HK-2 (cell line): Measurements from ENCODE around the gene CXCL12.

Experiments used
- DNase-seq: peaks from one replicate; pipeline ENCODE4 v3.0.0-alpha.2; 2018; ENCODE audit not compliant: unreplicated experiment

CXCL12 gene

DNA sequence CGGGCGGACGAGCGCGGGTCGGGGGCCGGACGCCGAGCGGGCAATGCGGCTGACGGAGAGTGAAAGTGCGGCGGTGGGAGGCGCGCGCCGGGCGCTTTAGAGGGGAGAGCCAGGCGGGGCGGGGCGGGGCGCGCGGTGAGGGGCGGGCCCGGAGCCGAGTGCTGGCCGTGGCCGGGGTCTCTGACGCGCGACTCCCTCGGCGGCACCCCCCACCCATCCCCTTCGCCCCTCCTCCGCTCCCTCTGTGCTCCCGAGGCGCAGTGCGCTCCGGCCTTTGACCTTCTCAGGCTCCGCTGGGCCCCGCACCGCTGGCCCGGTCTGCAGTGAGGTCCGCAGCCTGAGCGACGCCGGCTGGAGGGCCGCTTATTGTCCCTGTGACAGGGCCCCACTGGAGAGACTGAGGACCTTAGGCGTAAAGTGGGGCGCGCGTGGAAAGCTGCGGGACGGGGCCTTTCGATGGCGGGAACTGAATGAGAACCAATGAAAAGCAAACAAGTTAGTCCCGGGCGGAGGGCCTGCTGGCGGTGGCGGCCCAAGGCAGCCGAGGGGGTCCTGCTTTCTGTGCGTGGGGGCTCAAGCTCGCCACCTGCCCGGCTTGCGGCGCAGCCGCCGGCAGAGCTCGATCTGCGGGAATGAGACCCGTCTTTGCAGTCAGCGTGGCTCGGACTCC, at the start of gene CXCL12:
Gene CXCL12, minus strand, starts transcription at position 72 of the 670 bp plus-strand sequence. CDS start 92 bp downstream, outside the sequence.
- no peak for DNase-seq

DNA sequence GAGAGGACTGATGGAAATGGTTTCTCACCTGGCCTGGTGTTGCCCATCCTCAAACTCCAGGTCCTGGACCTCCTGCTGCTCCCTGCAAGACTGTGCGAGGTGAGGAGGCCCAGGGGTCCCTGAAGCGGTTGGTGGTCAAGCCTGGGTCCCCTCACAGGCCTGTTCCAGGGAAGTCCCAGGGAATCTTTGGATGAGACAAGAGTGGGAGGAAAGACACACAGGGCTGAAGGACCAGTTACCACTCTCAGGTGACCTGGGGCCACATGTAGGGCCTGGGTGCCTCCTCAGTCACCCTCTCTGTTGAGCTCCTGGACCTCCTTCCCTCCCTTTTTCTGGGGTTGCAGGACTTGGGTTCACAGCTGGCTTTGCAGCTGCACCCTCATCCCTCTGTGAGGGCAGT, 42.6 kb upstream of the CXCL12 start:
- DNase-seq: no peak

GRCh38 chr10:44427037-44427436, 42.1 kb upstream of the CXCL12 start:
- no peak for DNase-seq

DNA sequence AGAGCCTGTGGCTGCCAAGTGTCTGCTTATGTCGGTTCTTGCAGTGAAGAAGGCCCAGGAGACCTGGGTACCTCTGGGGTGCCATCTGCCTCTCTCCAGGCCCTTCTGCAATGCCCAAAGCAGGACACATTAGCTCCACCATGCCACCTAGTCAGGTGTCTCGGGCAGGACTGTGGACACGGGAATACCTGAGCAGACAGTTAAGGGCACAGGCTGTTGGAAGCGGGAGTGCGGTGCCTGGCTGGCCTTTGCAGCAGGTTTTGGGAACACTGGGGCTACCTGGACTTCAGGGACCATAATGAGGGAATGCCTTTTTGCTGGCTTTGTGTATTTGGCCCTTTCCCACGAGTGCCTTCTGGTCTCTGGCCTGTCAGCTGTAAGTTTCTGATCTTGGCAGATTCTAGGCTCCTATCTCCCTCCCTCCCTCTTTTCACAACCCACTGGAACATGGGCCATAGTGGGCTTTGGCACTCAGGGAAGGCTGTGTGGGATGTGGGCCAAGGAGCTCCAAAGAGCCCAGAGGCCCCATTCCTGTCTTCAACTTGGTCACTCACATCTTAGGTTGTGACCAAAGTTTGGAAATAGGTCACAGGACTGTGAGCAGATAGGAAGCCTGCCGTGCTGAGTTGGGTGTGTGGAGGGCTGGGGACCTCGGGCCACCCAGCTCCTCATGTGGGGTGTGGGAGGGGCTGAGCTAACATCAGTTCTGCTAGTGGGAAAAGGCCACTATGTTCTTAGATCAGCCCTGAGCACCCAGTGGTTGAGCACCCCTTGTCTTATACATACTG, 41.5 kb upstream of the CXCL12 start:
- no peak for DNase-seq

DNA sequence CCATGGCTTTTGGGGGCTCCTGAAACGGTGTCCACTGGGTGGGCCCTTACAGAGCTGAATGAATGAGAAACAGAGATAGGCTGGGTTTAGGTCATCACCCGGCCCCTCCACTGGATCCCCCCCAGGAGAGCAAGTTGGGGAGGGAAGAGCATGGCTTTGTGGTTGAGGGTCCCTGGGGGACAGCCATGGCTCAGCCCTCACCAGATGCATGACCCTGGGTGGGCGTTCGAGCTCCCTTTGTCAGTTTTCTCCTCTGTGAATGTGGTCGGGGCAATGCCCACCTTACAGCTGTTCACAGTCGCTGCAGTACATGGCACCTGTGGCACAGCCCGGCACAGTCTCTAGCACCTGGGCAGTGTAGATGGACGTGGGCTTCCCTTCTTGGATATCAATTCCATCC, 40.6 kb upstream of the CXCL12 start:
- no peak for DNase-seq

- no peak for DNase-seq
These were observed 40.1 kb upstream of the CXCL12 start for GRCh38 chr10:44424957-44425356.

DNA sequence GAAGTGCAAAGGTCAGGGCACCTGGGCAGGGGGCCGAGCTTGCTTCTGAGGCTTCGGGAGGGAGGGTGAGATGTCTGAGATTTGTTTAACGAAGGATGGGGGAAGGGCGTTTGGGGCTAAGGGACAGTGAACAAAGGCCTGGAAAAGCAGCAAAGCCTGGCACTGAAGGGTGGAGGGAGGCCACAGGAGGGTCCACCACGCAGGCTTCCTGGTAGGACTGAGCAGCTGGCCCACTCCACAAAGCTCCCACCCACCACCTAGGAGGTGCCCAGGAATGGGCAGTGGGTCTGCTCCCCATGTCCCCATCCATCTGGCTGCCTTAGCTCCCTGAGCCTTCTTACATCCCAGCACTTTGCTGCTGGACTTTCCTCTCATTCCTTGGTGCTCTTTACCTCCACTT, 39.4 kb upstream of the CXCL12 start:
- no peak for DNase-seq

DNA sequence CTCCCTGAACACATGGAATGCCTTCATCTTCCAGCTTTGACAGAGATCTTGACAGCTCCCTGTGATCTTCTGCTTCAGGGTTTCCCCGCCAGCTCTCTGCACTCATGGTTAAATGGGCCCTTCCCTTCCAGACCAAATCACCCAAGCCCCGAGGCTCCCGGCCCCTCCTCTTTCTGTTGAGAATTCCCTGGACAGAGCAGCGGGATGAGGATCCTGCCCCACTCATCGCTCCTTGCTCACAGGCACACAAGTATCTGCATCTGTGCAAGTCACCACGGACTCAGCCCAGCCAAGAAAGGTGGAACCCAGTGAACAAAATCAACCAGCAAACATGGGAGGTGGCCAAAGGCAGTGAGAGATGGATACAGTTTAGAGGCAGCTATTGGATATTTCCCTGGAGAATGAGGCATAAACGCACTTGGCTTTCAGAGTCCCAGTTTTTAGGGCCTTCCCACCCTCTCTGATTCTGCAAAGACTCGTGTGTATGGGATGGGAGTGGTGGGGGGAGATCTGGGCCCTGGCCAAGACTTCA, 37.7 kb upstream of the CXCL12 start:
- DNase-seq: no peak

DNA sequence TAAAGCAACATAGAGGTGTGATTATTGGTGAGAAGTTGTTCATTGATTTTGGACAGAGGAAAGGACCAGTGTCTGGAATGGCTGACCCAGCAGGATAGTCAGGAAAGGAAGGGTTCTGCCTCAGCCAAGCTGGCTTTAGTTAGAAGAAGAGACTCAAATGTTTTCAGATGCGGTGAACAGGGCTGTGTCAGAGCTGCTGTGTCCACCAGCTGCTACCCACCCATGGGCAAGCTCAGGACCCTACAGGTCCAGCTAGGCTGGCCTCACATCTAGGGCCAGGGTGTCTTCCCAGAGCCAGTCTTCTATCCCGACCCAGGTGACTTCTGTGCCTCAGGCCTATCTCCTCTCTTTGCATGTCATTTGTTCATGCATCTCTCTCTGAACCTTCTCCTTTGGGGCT, 37.3 kb upstream of the CXCL12 start:
- no peak for DNase-seq

DNA sequence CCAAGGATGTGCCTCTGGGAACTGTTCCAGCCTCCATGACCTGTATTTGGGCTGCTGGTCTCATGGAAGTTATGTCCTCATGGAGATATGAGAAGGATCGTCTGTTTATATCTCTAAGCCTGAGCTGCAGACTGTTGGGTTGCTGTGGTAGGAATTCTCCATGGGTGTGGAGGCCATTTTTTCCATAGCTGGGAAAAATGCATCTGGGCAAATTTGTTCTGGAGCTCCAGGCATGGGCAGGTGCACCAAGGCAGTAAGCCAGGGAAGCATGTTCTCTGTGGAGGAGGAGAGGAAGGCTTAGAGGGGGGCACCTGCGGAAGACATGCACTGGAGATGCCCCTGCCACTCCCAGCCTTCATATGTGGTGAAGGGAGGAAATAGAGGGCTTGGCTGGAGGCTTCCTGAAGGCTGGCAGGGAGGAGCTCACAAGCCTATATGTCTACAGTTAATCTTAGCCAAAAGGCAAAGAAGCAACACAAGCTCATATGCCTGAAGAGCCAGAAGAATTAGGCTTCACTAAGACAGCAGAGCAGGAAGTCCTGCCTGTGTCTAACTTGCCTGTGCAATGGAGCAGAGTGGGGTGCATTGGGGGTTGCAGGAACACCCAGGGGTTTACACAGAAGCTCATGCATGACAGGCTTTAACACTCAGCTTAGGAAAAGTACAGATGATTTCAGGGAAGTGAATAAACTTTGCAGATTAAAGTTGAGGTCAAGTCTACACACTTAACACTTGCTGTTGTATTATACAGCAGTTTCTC, 35.1 kb upstream of the CXCL12 start:
- DNase-seq: no peak

GRCh38 chr10:44418637-44419036, 33.7 kb upstream of the CXCL12 start:
- no peak for DNase-seq

- DNase-seq: no peak
These were observed 32.9 kb upstream of the CXCL12 start for GRCh38 chr10:44417761-44418160.

GRCh38 chr10:44416936-44417335, 32.0 kb upstream of the CXCL12 start:
- no peak for DNase-seq

DNA sequence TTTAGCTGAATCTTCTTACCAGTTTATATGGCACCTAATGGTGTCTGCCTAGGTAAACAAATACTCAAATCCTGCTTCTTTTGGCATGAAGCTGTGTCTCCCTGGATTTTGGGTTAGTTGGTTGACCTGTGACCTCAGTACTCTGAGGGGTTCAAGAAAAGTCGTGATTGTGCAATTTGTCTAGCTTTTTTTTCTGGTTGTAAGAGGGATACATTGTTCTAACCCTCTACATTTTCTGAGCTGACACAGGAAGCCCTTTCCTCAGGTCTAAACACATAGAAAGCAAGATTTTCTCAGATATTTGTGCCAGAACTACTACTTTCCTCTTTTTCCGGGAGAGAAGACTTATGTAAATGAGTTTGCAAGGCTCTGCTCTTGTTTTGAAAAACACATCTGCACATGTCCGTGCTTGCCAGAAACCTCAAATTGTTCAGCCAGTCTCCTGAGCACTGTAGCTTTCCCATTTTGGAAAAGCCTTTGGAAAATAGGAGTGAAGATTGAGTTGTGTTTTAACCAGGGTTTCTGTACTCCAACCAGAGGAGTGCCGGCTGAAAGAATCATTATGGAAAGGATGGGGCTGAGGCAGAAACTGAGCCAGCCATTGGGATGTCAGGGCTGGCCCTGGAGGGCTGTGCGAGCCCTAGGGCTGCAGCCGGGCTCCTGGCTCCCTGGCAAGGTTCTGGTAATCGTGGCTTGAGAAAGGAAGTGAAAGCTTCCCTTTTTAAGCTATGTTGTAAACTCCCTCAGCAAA, 31.3 kb upstream of the CXCL12 start:
- no peak for DNase-seq

- no peak for DNase-seq
These were observed 30.2 kb upstream of the CXCL12 start for GRCh38 chr10:44415121-44415520.

DNA sequence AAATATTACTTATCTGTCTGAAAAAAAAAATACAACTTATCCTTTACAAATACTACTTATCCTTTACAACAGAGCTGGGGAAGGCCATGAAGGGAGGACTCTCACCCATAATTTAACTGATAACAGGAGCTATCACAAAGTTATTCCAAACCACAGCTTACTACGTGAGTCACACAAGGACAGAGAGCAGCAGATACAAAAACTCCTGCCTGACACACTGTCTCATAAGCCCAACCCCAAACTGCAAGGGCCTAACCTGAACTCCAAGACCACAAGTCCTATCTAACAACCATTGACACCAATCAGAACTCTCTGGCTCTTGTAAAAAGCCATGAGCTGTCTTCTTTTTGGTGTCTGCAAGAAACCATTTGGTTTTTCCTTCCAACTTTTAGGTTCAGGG, 28.5 kb upstream of the CXCL12 start:
- DNase-seq: no peak

DNA sequence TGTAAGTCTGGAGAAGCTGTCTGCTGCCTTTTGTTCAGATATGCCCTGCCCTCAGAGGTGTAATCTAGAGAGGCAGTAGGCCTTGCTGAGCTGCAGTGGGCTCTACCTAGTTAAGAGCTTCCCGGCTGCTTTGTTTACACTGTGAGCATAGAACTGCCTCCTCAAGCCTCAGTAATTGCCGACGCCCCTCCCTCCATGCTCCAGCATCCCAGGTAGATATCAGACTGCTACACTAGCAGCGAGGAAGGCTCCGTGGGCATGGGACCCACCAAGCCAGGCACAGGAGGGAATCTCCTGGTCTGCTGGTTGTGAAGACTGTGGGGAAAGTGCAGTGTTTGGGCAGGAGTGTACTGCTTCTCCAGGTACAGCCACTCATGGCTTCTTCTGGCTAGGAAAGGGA, 26.4 kb upstream of the CXCL12 start:
- DNase-seq: no peak

- no peak for DNase-seq
These were observed 20.0 kb upstream of the CXCL12 start for GRCh38 chr10:44404741-44405437.

DNA sequence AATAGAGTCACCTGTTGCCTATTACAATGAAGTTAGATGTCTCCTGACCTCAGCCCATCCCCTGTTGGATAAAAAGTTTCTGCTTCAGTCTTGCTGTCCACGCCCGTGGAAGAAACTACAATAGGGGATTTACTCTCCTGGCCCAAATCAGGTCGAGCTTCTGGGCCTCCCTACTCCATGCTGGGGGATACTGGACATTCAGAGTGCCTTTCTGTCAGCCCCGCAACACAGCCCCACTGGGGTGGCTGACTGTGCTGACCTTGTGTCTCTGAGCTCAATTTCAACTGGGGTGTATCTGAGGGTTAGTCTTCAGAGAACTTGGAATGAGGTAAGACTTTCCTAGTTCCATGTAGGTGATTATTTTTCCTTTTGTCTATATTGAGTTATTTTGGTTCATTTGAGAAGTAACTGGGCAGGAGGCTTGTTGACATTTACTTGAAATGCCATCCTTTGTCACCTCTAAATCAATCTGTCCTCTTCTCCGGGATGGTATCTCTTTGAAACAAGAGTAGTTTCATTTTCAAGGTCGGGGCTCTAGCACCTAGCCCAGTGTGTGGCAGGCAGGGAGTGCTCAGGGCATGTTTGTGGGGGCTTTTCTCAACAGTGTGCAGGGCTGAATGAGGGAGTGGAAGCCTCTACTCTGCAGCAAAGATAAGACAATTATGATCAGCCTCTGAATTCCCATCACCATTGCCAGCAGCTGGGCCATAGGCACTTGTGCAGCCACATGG, 17.7 kb upstream of the CXCL12 start:
- DNase-seq: no peak

GRCh38 chr10:44400541-44400940, 15.6 kb upstream of the CXCL12 start:
- no peak for DNase-seq
